Neural cell (in vitro differentiated cells): Measurements from ENCODE around the gene UHRF1. TPM values are rescaled to one million over a fixed set of nuclear protein-coding genes. Genes with fewer than 3 reads are reported as not detected.

Experiments used
- H2AFZ ChIP-seq: fragments of 200-600, 300-800 bp; sonication (generic), shearing (Covaris generic); 2 replicates; pipeline ENCODE4 v1.6.0; 2014; ENCODE audit warnings: low read depth, mild to moderate bottlenecking, antibody characterized with exemption, low read length, moderate library complexity
- H3F3A ChIP-seq: fragments of 200-600 bp; shearing (Covaris generic); 2 replicates; pipeline ENCODE4 v1.6.1; 2016; ENCODE audit warnings: mild to moderate bottlenecking, moderate library complexity, mixed read lengths, antibody characterized with exemption, low read length; ENCODE audit not compliant: insufficient read depth, poor library complexity, severe bottlenecking
- H3K27ac ChIP-seq: fragments of 200-600, 300-800 bp; sonication (generic), shearing (Covaris generic); 2 replicates; pipeline ENCODE4 v1.5.1; 2014; ENCODE audit warnings: mild to moderate bottlenecking, low read length, moderate library complexity
- H3K27me3 ChIP-seq: fragments of 300-800, 200-600 bp; sonication (generic), shearing (Covaris generic); 2 replicates; pipeline ENCODE4 v1.6.0; 2014; ENCODE audit warnings: mild to moderate bottlenecking, low read depth, low read length, moderate library complexity; ENCODE audit not compliant: insufficient read depth
- H3K36me3 ChIP-seq: fragments of 300-800, 200-600 bp; sonication (generic), shearing (Covaris generic); 2 replicates; pipeline ENCODE4 v1.5.1; 2014; ENCODE audit warnings: mild to moderate bottlenecking, antibody characterized with exemption, low read length, moderate library complexity; ENCODE audit not compliant: insufficient read depth
- H3K4me2 ChIP-seq: fragments of 300-800, 200-600 bp; sonication (generic), shearing (Covaris generic); 2 replicates; pipeline ENCODE4 v1.6.0; 2014; ENCODE audit warnings: mild to moderate bottlenecking, low read length
- H3K4me3 ChIP-seq: fragments of 300-800, 200-600 bp; sonication (generic), shearing (Covaris generic); 2 replicates; pipeline ENCODE4 v1.5.1; 2014; ENCODE audit warnings: mild to moderate bottlenecking, low read length, moderate library complexity
- H3K79me2 ChIP-seq: fragments of 200-600 bp; shearing (Covaris generic); replicated peaks from 2 replicates; pipeline ENCODE4 v1.6.0; 2014; ENCODE audit warnings: mild to moderate bottlenecking, low read length, moderate library complexity; ENCODE audit not compliant: insufficient read depth
- H3K9ac ChIP-seq: fragments of 300-800, 200-600 bp; sonication (generic), shearing (Covaris generic); 2 replicates; pipeline ENCODE4 v1.6.1; 2016; ENCODE audit warnings: mild to moderate bottlenecking, low read length, mixed read lengths
- H3K9me2 ChIP-seq: fragments of 200-600 bp; shearing (Covaris generic); 2 replicates; pipeline ENCODE4 v1.6.1; 2016; ENCODE audit warnings: mild to moderate bottlenecking, low read length, mixed read lengths; ENCODE audit not compliant: insufficient read depth
- H3K9me3 ChIP-seq: fragments of 200-600, 300-800 bp; sonication (generic), shearing (Covaris generic); 2 replicates; pipeline ENCODE4 v1.6.1; 2016; ENCODE audit warnings: mild to moderate bottlenecking, mixed run types, low read length, moderate library complexity, mixed read lengths
- H4K20me1 ChIP-seq: fragments of 200-600 bp; shearing (Covaris generic); 2 replicates; pipeline ENCODE4 v1.6.1; 2016; ENCODE audit warnings: mild to moderate bottlenecking, mixed run types; ENCODE audit not compliant: insufficient read depth
- EP300 ChIP-seq: fragments of 450-650 bp; conservative IDR thresholded peaks from 2 replicates; pipeline ENCODE4 v1.6.1; 2014; ENCODE audit warnings: antibody characterized with exemption, mild to moderate bottlenecking, moderate library complexity; ENCODE audit not compliant: poor library complexity, severe bottlenecking
- EZH2 ChIP-seq: fragments of 200-600, 300-800 bp; shearing (Covaris generic), sonication (generic); IDR thresholded peaks from 2 replicates; pipeline ENCODE4 v1.6.1; 2014; ENCODE audit warnings: antibody characterized with exemption, low read length, borderline replicate concordance, mild to moderate bottlenecking; ENCODE audit not compliant: insufficient read depth, poor library complexity, severe bottlenecking
- MXI1 ChIP-seq: fragments of 450-650 bp; conservative IDR thresholded peaks from 2 replicates; pipeline ENCODE4 v1.6.1; 2014; ENCODE audit warnings: antibody characterized with exemption, mild to moderate bottlenecking; ENCODE audit not compliant: poor library complexity, severe bottlenecking
- POLR2AphosphoS5 ChIP-seq: IDR thresholded peaks from 2 replicates; pipeline ENCODE4 v1.6.1; 2012
- RAD21 ChIP-seq: fragments of 450-650 bp; conservative IDR thresholded peaks from 2 replicates; pipeline ENCODE4 v1.6.1; 2014; ENCODE audit warnings: antibody characterized with exemption, mild to moderate bottlenecking, moderate library complexity
- SMC3 ChIP-seq: fragments of 450-650 bp; conservative IDR thresholded peaks from 2 replicates; pipeline ENCODE4 v1.6.1; 2014; ENCODE audit warnings: antibody characterized with exemption, mild to moderate bottlenecking, moderate library complexity; ENCODE audit not compliant: poor library complexity
- TAF1 ChIP-seq: IDR thresholded peaks from 2 replicates; pipeline ENCODE4 v1.6.1; 2012; ENCODE audit warnings: low read depth
- polyA plus RNA-seq: library from polyadenylated mRNA; depleted of rRNA; stranded (reverse); fragments of >200 nt; gene quantifications from 2 replicates; pipeline ENCODE4 v1.2.3, GENCODE V29; 2014
- TF ChIP-seq, protein P1 (sequence below): IDR thresholded peaks from 2 replicates; pipeline ENCODE4 v1.6.1; 2012; ENCODE audit warnings: borderline replicate concordance
- TF ChIP-seq, protein P2 (sequence below): fragments of 450-650 bp; IDR thresholded peaks from 2 replicates; pipeline ENCODE4 v1.5.1; 2014; ENCODE audit warnings: antibody characterized with exemption, mild to moderate bottlenecking, moderate library complexity; ENCODE audit not compliant: poor library complexity, severe bottlenecking

The UHRF1 gene
- polyA plus RNA-seq, 1 donor from 2014 or later, result 3.0 TPM

GRCh38 chr19:4980838-4981680 lies 71.8 kb downstream of the UHRF1 start:
- TF ChIP-seq, protein P1, sequence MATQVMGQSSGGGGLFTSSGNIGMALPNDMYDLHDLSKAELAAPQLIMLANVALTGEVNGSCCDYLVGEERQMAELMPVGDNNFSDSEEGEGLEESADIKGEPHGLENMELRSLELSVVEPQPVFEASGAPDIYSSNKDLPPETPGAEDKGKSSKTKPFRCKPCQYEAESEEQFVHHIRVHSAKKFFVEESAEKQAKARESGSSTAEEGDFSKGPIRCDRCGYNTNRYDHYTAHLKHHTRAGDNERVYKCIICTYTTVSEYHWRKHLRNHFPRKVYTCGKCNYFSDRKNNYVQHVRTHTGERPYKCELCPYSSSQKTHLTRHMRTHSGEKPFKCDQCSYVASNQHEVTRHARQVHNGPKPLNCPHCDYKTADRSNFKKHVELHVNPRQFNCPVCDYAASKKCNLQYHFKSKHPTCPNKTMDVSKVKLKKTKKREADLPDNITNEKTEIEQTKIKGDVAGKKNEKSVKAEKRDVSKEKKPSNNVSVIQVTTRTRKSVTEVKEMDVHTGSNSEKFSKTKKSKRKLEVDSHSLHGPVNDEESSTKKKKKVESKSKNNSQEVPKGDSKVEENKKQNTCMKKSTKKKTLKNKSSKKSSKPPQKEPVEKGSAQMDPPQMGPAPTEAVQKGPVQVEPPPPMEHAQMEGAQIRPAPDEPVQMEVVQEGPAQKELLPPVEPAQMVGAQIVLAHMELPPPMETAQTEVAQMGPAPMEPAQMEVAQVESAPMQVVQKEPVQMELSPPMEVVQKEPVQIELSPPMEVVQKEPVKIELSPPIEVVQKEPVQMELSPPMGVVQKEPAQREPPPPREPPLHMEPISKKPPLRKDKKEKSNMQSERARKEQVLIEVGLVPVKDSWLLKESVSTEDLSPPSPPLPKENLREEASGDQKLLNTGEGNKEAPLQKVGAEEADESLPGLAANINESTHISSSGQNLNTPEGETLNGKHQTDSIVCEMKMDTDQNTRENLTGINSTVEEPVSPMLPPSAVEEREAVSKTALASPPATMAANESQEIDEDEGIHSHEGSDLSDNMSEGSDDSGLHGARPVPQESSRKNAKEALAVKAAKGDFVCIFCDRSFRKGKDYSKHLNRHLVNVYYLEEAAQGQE, result no peak
- TF ChIP-seq MXI1 (no peak), RAD21 (no peak), SMC3 (no peak), EZH2 (no peak), POLR2AphosphoS5 (no peak), EP300 (no peak), TAF1 (no peak)
- TF ChIP-seq, protein P2, sequence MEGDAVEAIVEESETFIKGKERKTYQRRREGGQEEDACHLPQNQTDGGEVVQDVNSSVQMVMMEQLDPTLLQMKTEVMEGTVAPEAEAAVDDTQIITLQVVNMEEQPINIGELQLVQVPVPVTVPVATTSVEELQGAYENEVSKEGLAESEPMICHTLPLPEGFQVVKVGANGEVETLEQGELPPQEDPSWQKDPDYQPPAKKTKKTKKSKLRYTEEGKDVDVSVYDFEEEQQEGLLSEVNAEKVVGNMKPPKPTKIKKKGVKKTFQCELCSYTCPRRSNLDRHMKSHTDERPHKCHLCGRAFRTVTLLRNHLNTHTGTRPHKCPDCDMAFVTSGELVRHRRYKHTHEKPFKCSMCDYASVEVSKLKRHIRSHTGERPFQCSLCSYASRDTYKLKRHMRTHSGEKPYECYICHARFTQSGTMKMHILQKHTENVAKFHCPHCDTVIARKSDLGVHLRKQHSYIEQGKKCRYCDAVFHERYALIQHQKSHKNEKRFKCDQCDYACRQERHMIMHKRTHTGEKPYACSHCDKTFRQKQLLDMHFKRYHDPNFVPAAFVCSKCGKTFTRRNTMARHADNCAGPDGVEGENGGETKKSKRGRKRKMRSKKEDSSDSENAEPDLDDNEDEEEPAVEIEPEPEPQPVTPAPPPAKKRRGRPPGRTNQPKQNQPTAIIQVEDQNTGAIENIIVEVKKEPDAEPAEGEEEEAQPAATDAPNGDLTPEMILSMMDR, result no peak
- Histone ChIP-seq H3K79me2 (peaks cover 74% of the 10 kb centered on the region), H3K9me2 (no peaks in the 10 kb centered on the region), H3K4me2 (no peak overlapping the region), H3F3A (no peaks in the 10 kb centered on the region), H4K20me1 (peaks cover 9% of the 10 kb centered on the region), H3K9me3 (no peaks in the 10 kb centered on the region), H2AFZ (no peak overlapping the region), H3K27me3 (no peaks in the 10 kb centered on the region), H3K27ac (no peak overlapping the region), H3K36me3 (no peaks in the 10 kb centered on the region), H3K9ac (no peak overlapping the region), H3K4me3 (no peak overlapping the region)

DNA sequence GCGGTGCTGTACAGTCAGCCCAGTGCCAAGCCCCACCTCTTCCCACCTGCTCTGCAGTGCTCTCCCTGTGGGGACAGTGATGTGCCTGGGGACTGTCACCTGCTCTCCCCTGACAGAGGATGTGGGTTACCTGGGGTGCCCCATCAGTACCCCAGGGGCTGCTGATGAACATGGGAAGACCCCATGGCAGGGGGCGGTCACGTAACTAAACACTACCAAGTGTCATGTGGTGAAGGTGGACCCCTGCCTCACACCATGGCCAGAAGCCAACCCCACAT lies 72.3 kb downstream of the UHRF1 start:
- Histone ChIP-seq H3K79me2 (peaks cover 73% of the 10 kb centered on the region), H3K27me3 (no peaks in the 10 kb centered on the region), H4K20me1 (peaks cover 10% of the 10 kb centered on the region), H2AFZ (no peak overlapping the region), H3K4me3 (no peak overlapping the region), H3K27ac (no peak overlapping the region), H3K4me2 (no peak overlapping the region), H3K9me3 (no peaks in the 10 kb centered on the region), H3F3A (no peaks in the 10 kb centered on the region), H3K36me3 (no peaks in the 10 kb centered on the region), H3K9me2 (no peaks in the 10 kb centered on the region), H3K9ac (no peak overlapping the region)
- TF ChIP-seq POLR2AphosphoS5 (no peak), MXI1 (no peak), TAF1 (no peak), EP300 (no peak), SMC3 (no peak), EZH2 (no peak), RAD21 (no peak)
- TF ChIP-seq, protein P2, result no peak
- TF ChIP-seq, protein P1, result no peak
